ENCODE results near the gene GMDS. TPM values are rescaled to one million over a fixed set of nuclear protein-coding genes. Genes with fewer than 3 reads are reported as not detected.

GMDS gene
- total RNA-seq, 1 experiment from 2014 or later: 27.6 TPM

DNA sequence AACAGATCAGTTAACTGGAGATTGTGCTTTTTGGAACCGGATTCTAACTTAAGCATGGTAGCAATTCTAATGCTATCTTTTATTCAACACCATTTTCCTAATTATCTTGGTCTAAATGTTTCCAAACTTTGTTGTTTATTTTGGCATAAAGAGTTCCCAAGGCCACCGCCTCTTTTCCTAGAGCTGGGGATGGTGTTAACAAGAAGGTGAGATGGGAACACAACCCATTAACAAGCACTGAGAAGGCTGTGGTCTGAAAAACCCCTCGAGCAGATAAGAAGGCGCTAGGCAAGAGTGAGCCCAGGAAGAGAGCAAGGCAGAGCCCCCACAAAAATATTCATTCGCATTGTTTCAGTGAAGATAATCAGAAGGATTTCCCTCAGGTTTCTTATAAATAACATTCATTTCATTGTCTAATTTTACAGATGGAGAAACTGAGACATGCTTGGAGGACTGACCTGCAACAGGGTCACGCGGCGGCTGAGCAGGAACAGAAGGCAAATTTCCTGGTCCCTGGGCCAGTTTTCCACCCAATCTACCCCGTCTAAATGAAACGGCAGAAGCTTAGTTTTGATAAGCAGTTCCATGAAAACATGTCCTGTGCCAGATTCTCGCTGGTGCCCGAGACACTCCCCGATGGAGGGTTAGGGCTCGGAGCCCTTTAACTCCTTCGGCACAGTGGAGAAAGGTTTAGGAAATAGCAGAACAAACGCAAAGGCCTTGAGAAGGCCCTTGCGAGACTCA lies 480.1 kb downstream of the GMDS start:
- H4K5ac ChIP-seq (ENCODE audit: insufficient read length, low read depth, low read length): no peak overlapping the region
- H4K20me1 ChIP-seq (ENCODE audit: control insufficient read depth, insufficient read depth, insufficient read length): no peaks in the 10 kb centered on the region
- H2BK12ac ChIP-seq (ENCODE audit: insufficient read length, low read depth, low read length): no peak overlapping the region
- Mint-ChIP-seq H3K4me3 (no peak overlapping the region), H3K4me1 (peaks cover 5 to 6% of the 10 kb centered on the region in 2 experiments; a peak in 3 of 4 replicates), H3K27ac (no peak overlapping the region), H3K27me3 (ENCODE audit: low read depth) (no peaks in the 10 kb centered on the region), H3K9me3 (no peaks in the 10 kb centered on the region), H3K36me3 (ENCODE audit: insufficient read depth in 1 of 3, low read depth in 3 of 3) (no peaks in the 10 kb centered on the region)
- no peak overlapping the region for H3K18ac ChIP-seq (ENCODE audit: insufficient read length, low read depth, low read length)
- no peak overlapping the region for H4K91ac ChIP-seq (ENCODE audit: insufficient read length, low read depth, low read length)
- H3K4ac ChIP-seq (ENCODE audit: low read depth, low read length): no peak overlapping the region
- H3K27ac ChIP-seq (ENCODE audit: insufficient read length, low read depth, low read length): no peak overlapping the region
- H2AK5ac ChIP-seq (ENCODE audit: insufficient read length, low read length): no peak overlapping the region
- H3K56ac ChIP-seq (ENCODE audit: insufficient read length, low read depth, low read length): no peak overlapping the region
- no peak overlapping the region for H3T11ph ChIP-seq (ENCODE audit: low read length)
- H3K9ac ChIP-seq (ENCODE audit: extremely low read depth, insufficient read length, low read length): no peak overlapping the region
- H3K23me2 ChIP-seq (ENCODE audit: insufficient read length, low read depth, low read length, poor library complexity, severe bottlenecking): no peaks in the 10 kb centered on the region
- no peaks in the 10 kb centered on the region for H3K27me3 ChIP-seq (ENCODE audit: insufficient read depth, low read length)
- H2AFZ ChIP-seq (ENCODE audit: low read length): no peak overlapping the region
- H3K23ac ChIP-seq (ENCODE audit: insufficient read length, low read depth, low read length): no peak overlapping the region
- H2BK15ac ChIP-seq (ENCODE audit: low read depth, low read length): no peak overlapping the region
- H2BK5ac ChIP-seq (ENCODE audit: insufficient read length, low read length): no peak overlapping the region
- H2BK20ac ChIP-seq (ENCODE audit: low read depth, low read length, poor library complexity, severe bottlenecking): no peak overlapping the region
- H3K79me1 ChIP-seq (ENCODE audit: insufficient read depth, low read depth, low read length, poor library complexity, severe bottlenecking): no peaks in the 10 kb centered on the region
- no peak overlapping the region for H3K4me2 ChIP-seq (ENCODE audit: insufficient read depth, insufficient read length, low read length)
- H3K14ac ChIP-seq (ENCODE audit: insufficient read depth, low read length): no peak overlapping the region
- H4K8ac ChIP-seq (replicated peaks; ENCODE audit: insufficient read length, low read depth, low read length): no peak overlapping the region
- H3K79me2 ChIP-seq (ENCODE audit: insufficient read depth, low read length): no peaks in the 10 kb centered on the region
- H3K4me1 ChIP-seq (ENCODE audit: insufficient read depth, low read length): no peaks in the 10 kb centered on the region
- TF ChIP-seq, protein P1, sequence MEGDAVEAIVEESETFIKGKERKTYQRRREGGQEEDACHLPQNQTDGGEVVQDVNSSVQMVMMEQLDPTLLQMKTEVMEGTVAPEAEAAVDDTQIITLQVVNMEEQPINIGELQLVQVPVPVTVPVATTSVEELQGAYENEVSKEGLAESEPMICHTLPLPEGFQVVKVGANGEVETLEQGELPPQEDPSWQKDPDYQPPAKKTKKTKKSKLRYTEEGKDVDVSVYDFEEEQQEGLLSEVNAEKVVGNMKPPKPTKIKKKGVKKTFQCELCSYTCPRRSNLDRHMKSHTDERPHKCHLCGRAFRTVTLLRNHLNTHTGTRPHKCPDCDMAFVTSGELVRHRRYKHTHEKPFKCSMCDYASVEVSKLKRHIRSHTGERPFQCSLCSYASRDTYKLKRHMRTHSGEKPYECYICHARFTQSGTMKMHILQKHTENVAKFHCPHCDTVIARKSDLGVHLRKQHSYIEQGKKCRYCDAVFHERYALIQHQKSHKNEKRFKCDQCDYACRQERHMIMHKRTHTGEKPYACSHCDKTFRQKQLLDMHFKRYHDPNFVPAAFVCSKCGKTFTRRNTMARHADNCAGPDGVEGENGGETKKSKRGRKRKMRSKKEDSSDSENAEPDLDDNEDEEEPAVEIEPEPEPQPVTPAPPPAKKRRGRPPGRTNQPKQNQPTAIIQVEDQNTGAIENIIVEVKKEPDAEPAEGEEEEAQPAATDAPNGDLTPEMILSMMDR (conservative IDR thresholded peaks at IDR 0.05): no peak
- WGBS (ENCODE audit: extremely low coverage, insufficient read length, low lambda C conversion rate): no CpG with 5 or more reads among the region's 17 CpGs
- H3K9me3 ChIP-seq (ENCODE audit: control insufficient read depth, low read depth, low read length): no peaks in the 10 kb centered on the region
- DNase-seq: no peak
- no peak overlapping the region for H2BK120ac ChIP-seq (ENCODE audit: low read depth, low read length, poor library complexity, severe bottlenecking)
